ENCODE data around the gene RALGPS1. TPM values are rescaled to one million over a fixed set of nuclear protein-coding genes. Genes with fewer than 3 reads are reported as not detected.

Gene RALGPS1
- total and polyA plus RNA-seq, 2 of the 13 experiments (the other 11 are each of a cell fraction or from before 2014, with no cell fraction given), result 3.7 to 6.5 TPM

GRCh38 chr9:127197186-127197860 lies 282.7 kb downstream of the RALGPS1 start (continued):
- TF ChIP-seq ZBTB7A (CRISPR knock-in tag; IDR thresholded peaks at IDR 0.05) (no peak), RBFOX2 (IDR thresholded peaks at IDR 0.05; ENCODE audit: low read depth, low read length) (no peak), ZNF710 (CRISPR knock-in tag; IDR thresholded peaks at IDR 0.05; ENCODE audit: borderline replicate concordance) (no peak), ZMAT5 (CRISPR knock-in tag; IDR thresholded peaks at IDR 0.05; ENCODE audit: borderline replicate concordance, low read depth) (no peak), SP5 (CRISPR knock-in tag; IDR thresholded peaks at IDR 0.05; ENCODE audit: borderline replicate concordance, low read depth) (no peak), RXRA (CRISPR knock-in tag; IDR thresholded peaks at IDR 0.05) (peak; percentile 74; the same call in 1 of the 2 replicates), ZNF431 (CRISPR knock-in tag; IDR thresholded peaks at IDR 0.05; ENCODE audit: borderline replicate concordance, low read depth) (no peak), RCOR2 (CRISPR knock-in tag; IDR thresholded peaks at IDR 0.05) (no peak), ESRRA (CRISPR knock-in tag; IDR thresholded peaks at IDR 0.05; ENCODE audit: low read depth) (no peak), STAG1 (CRISPR knock-in tag; IDR thresholded peaks at IDR 0.05) (peak; percentile 24; the same call in 1 of the 2 replicates), ARID5B (CRISPR knock-in tag; IDR thresholded peaks at IDR 0.05) (peak; percentile 39), TP53 (CRISPR knock-in tag; conservative IDR thresholded peaks at IDR 0.05) (no peak)

All from HepG2 (cell line).